HepG2 (cell line): Measurements from ENCODE around the gene TMCO4. TPM values are rescaled to one million over a fixed set of nuclear protein-coding genes. Genes with fewer than 3 reads are reported as not detected.

ENCODE experiments used
- ATAC-seq: fragments of 200-7000 bp; cut with Tn5 transposase; 3 replicates; pipeline ENCODE4 v1.9.1; 2020; ENCODE audit warnings: mild to moderate bottlenecking, moderate library complexity
- BruUV-seq: library from RNA; stranded (reverse); fragments of 400-500 nt; replicated peaks from 2 replicates; lab custom pipeline; 2021; lab: Mats Ljungman, UMichigan
- CTCF ChIA-PET: fragments of 300-600 bp; formaldehyde crosslinking; extraction: SDS; loops from one replicate; lab custom pipeline; 2021; ENCODE audit warnings: low total read pairs, inconsistent platforms, low intra/inter-chr PET ratio; lab: Yijun Ruan, JAX
- POLR2A ChIA-PET: fragments of 350-600 bp; sonication (Branson Sonifier 250); formaldehyde crosslinking; loops from one replicate; lab custom pipeline; 2020; ENCODE audit warnings: antibody characterized with exemption, inconsistent platforms; lab: Yijun Ruan, JAX
- DNase-seq: peaks from one replicate; pipeline ENCODE4 v3.0.0-alpha.2; 2015; ENCODE audit warnings: low spot score
- FAIRE-seq: peaks from 3 replicates; lab custom pipeline; 2011; peaks lifted over from hg19 to GRCh38; lab: Jason Lieb, UNC
- H2AFZ ChIP-seq: one replicate; pipeline ENCODE4 v1.6.1; 2011; ENCODE audit warnings: low read length, inconsistent platforms
- H3K27ac ChIP-seq: fragments of 300-600 bp; 3 replicates; pipeline ENCODE4 v1.8.0; 2011; ENCODE audit warnings: mixed run types, mild to moderate bottlenecking, mixed read lengths, low read length, inconsistent platforms; ENCODE audit not compliant: insufficient read depth; ENCODE audit errors: extremely low read length
- H3K27me3 ChIP-seq, 2 experiments: fragments of 200-600 bp in 1 of 2; 2 replicates in 1 of 2; 3 replicates in 1 of 2; pipeline versions ENCODE4 v1.6.0 to v1.8.0; 2011; ENCODE audit warnings: low read length in 2 of 2, mild to moderate bottlenecking in 2 of 2, moderate library complexity in 2 of 2, inconsistent platforms in 1 of 2; ENCODE audit not compliant: insufficient read depth in 2 of 2, control insufficient read depth in 1 of 2
- H3K36me3 ChIP-seq, 2 experiments: fragments of 200-600 bp in 1 of 2; replicated peaks in 1 of 2; 2 replicates in 1 of 2; 3 replicates in 1 of 2; pipeline versions ENCODE4 v1.5.1 to v1.8.0; 2011; ENCODE audit warnings: low read length in 2 of 2, inconsistent platforms in 1 of 2; ENCODE audit not compliant: insufficient read depth in 2 of 2, control insufficient read depth in 1 of 2
- H3K4me1 ChIP-seq: 2 replicates; pipeline ENCODE4 v1.5.1; 2012; ENCODE audit warnings: low read length, inconsistent platforms; ENCODE audit not compliant: insufficient read depth
- H3K4me2 ChIP-seq: 2 replicates; pipeline ENCODE4 v1.6.0; 2011; ENCODE audit warnings: low read depth, low read length, inconsistent platforms
- H3K4me3 ChIP-seq, 3 experiments: fragments of 200-600 bp in 1 of 3; sonication (generic), shearing (Covaris generic) in 1 of 3; replicated peaks in 1 of 3; 2 replicates each; pipeline ENCODE4 v1.5.1; 2011 to 2016; ENCODE audit warnings: low read length in 3 of 3, inconsistent platforms in 2 of 3, low read depth in 2 of 3, mild to moderate bottlenecking in 2 of 3, control low read depth in 1 of 3, mixed read lengths in 1 of 3; ENCODE audit not compliant: insufficient read depth in 1 of 3
- H3K79me2 ChIP-seq: one replicate; pipeline ENCODE4 v1.6.1; 2011; ENCODE audit warnings: low read length, inconsistent platforms; ENCODE audit not compliant: insufficient read depth
- H3K9ac ChIP-seq: 2 replicates; pipeline ENCODE4 v1.6.0; 2011; ENCODE audit warnings: mild to moderate bottlenecking, low read depth, low read length, inconsistent platforms; ENCODE audit not compliant: insufficient read depth
- H3K9me3 ChIP-seq: 2 replicates; pipeline ENCODE4 v1.5.1; 2012; ENCODE audit warnings: mild to moderate bottlenecking, low read length
- H4K20me1 ChIP-seq: 2 replicates; pipeline ENCODE4 v1.6.0; 2011; ENCODE audit warnings: inconsistent platforms, mild to moderate bottlenecking, low read length, moderate library complexity; ENCODE audit not compliant: insufficient read depth
- HOXA3 ChIP-seq: sonication (generic); formaldehyde crosslinking; IDR thresholded peaks from 2 replicates; pipeline ENCODE4 v1.5.0; 2020; ENCODE audit warnings: missing genetic modification reagents
- KDM1A ChIP-seq: IDR thresholded peaks from 2 replicates; pipeline ENCODE4 v1.6.1; 2016; ENCODE audit warnings: missing compliant biosample characterization
- KLF16 ChIP-seq, 2 experiments: sonication (generic) in 1 of 2; formaldehyde crosslinking in 1 of 2; IDR thresholded peaks; 2 replicates each; pipeline versions ENCODE4 v1.6.1 to v1.8.0; 2016 to 2023; ENCODE audit warnings: missing genetic modification reagents in 2 of 2, missing compliant biosample characterization in 1 of 2
- NONO ChIP-seq, 2 experiments: fragments of 450-650 bp in 1 of 2; sonication (generic) in 1 of 2; formaldehyde crosslinking in 1 of 2; IDR thresholded peaks in 1 of 2; conservative IDR thresholded peaks in 1 of 2; 2 replicates each; pipeline versions ENCODE4 v1.6.1 to v1.8.0; 2017 to 2022; ENCODE audit warnings: mild to moderate bottlenecking in 1 of 2, missing genetic modification reagents in 1 of 2, moderate library complexity in 1 of 2
- NPAS2 ChIP-seq: sonication (generic); formaldehyde crosslinking; IDR thresholded peaks from 2 replicates; pipeline ENCODE4 v1.8.0; 2022; ENCODE audit warnings: mild to moderate bottlenecking, missing genetic modification reagents, borderline replicate concordance
- PCBP2 ChIP-seq: fragments of 200-400 bp; formaldehyde crosslinking; optimal IDR thresholded peaks from 2 replicates; pipeline ENCODE3; 2018; ENCODE audit warnings: low read length, low read depth; ENCODE audit not compliant: poor library complexity, severe bottlenecking
- TMF1 ChIP-seq: sonication (generic); formaldehyde crosslinking; IDR thresholded peaks from 2 replicates; pipeline ENCODE4 v1.8.1; 2022; ENCODE audit warnings: low read depth, missing genetic modification reagents
- ZNF354B ChIP-seq: sonication (generic); formaldehyde crosslinking; IDR thresholded peaks from 2 replicates; pipeline ENCODE4 v1.8.0; 2022; ENCODE audit warnings: mild to moderate bottlenecking, missing genetic modification reagents
- ZNF564 ChIP-seq: sonication (generic); formaldehyde crosslinking; IDR thresholded peaks from 2 replicates; pipeline ENCODE4 v1.8.1; 2023; ENCODE audit warnings: mild to moderate bottlenecking, missing genetic modification reagents
- ZNF615 ChIP-seq: sonication (generic); formaldehyde crosslinking; IDR thresholded peaks from 2 replicates; pipeline ENCODE4 v1.5.0; 2020; ENCODE audit warnings: mild to moderate bottlenecking, missing genetic modification reagents, borderline replicate concordance
- ZNF703 ChIP-seq: sonication (generic); formaldehyde crosslinking; IDR thresholded peaks from 2 replicates; pipeline ENCODE4 v1.5.1; 2020; ENCODE audit warnings: missing genetic modification reagents, mild to moderate bottlenecking, moderate library complexity, borderline replicate concordance
- WGBS: methylation state at CpG from one replicate; pipeline ENCODE4 v1.1.6; 2017; ENCODE audit warnings: low lambda C conversion rate; 5-methylcytosine and 5-hydroxymethylcytosine counted together
- in situ Hi-C: cut with HindIII; loops from 2 replicates; pipeline ENCODE4 v1.10.0; 2017; ENCODE audit warnings: low pct_unique_long_range_greater_than_20kb; ENCODE audit not compliant: extremely low pct_ligation_motif_present
- intact Hi-C: fragments of 100-400 bp; cut with micrococcal nuclease; formaldehyde crosslinking; loops from one replicate; pipeline ENCODE4 v1.10.0; 2022; ENCODE audit not compliant: unreplicated experiment
- polyA plus RNA-seq, 8 experiments: library from polyadenylated mRNA; depleted of rRNA in 3 of 8; stranded (reverse) in 7 of 8; unstranded in 1 of 8; fragments of >200 nt; fragmentation: Illumina TruSeq in 4 of 8; extraction: Trizol in 4 of 8; gene quantifications; 2 replicates each; pipeline versions ENCODE4 v1.2.1 to v1.2.3, GENCODE V29; 2011 to 2016; ENCODE audit warnings: low read depth in 4 of 8, missing spikeins in 1 of 8, mixed read lengths in 1 of 8; ENCODE audit not compliant: insufficient read depth in 1 of 8
- total RNA-seq, 5 experiments: library from RNA; depleted of rRNA; stranded (reverse); fragments of >200 nt; fragmentation: Illumina TruSeq; extraction: Trizol; gene quantifications; 2 replicates each; pipeline ENCODE4 v1.2.3, GENCODE V29; 2016; ENCODE audit warnings: low read depth in 1 of 5
- TF ChIP-seq, protein P1 (sequence below): sonication (generic); formaldehyde crosslinking; IDR thresholded peaks from 2 replicates; pipeline ENCODE4 v1.8.1; 2023; ENCODE audit warnings: mild to moderate bottlenecking, inconsistent platforms, moderate library complexity, missing genetic modification reagents, borderline replicate concordance
- TF ChIP-seq, protein P2 (sequence below): IDR thresholded peaks from 2 replicates; pipeline ENCODE4 v1.6.1; 2018; ENCODE audit warnings: missing genetic modification reagents
- TF ChIP-seq, protein P3 (sequence below): sonication (generic); formaldehyde crosslinking; IDR thresholded peaks from 2 replicates; pipeline ENCODE4 v1.4.0; 2020; ENCODE audit warnings: mild to moderate bottlenecking, missing genetic modification reagents
- TF ChIP-seq, protein P4 (sequence below): sonication (generic); formaldehyde crosslinking; IDR thresholded peaks from 2 replicates; pipeline ENCODE4 v1.9.0; 2021; ENCODE audit warnings: missing genetic modification reagents, borderline replicate concordance

Gene TMCO4
- total and polyA plus RNA-seq, 2 of the 13 experiments (the other 11 are each of a cell fraction or from before 2014, with no cell fraction given) = 2.1 to 4.1 TPM

DNA sequence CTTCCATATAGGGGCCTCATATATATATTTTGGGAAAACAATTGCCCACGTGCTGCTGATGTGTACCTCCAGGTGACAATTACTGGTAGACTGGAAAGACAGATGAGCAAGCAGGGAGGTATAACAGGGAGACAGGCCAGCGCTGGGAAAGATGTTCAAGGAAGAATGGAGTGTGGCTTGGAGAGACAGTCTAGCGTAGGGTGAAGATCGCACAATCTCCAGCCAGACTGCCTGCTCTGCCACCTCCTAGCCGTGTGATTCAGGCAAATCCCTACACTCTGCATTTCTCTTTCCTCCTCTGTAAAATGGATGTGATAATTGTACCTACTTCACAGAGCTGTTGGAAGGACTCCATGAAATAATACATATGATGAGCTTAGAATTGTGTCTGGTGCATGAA is 66.1 kb downstream of the TMCO4 start (continued):
- TF ChIP-seq ZNF354B (no peak), TMF1 (no peak)
- TF ChIP-seq, all 625 proteins: peak for 0

DNA sequence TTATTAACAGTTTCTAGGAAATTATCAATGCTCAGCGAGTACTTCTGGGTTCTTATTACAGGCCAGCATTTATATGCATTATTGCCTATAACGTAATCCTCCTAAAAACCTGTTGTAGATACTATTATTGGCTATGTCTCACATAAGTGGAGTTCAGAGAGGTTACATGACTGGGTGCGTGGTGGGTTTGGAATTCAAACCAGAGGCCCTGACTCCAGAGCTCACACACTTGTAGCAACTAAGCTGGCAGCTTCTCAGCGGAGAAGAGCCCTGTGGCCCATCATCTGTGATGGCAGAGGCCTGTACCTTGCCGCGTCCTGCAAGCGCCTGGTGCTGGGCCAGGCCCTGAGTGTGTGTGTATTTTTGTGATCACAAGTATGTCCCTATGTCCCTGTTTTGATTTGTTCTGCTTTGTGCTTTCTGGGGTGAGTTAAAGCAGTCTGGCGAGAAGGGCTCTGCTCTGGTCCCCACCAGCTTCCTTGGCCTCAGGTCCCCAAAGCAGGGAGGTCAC is 68.3 kb downstream of the TMCO4 start:
- Histone ChIP-seq H3K4me2 (no peak overlapping the region), H4K20me1 (no peaks in the 10 kb centered on the region), H3K4me1 (no peaks in the 10 kb centered on the region), H3K79me2 (no peaks in the 10 kb centered on the region), H3K4me3 (no peak overlapping the region), H3K27me3 (no peaks in the 10 kb centered on the region), H3K27ac (no peak overlapping the region), H3K9me3 (peaks cover 4% of the 10 kb centered on the region; the same call in 1 of the 2 replicates), H3K9ac (no peak overlapping the region), H2AFZ (no peak overlapping the region), H3K36me3 (no peaks in the 10 kb centered on the region)
- WGBS = 94% methylated on average over 7 of the region's 8 CpGs
- ChIA-PET POLR2A (no interaction called here), CTCF (no interaction called here)
- DNase-seq (no peak), FAIRE-seq (no peak), ATAC-seq (no peak)
- no TSS peak for BruUV-seq
- intact Hi-C loops = no loop called here
- in situ Hi-C loops = no loop called here
- TF ChIP-seq HOXA3 (CRISPR knock-in tag) (no peak), PCBP2 (no peak), NPAS2 (no peak), KLF16 (CRISPR knock-in tag; IDR thresholded peaks at IDR 0.05) (no peak), NONO (IDR thresholded peaks at IDR 0.05) (no peak), NONO (CRISPR knock-in tag; conservative IDR thresholded peaks at IDR 0.05) (no peak), ZNF703 (CRISPR knock-in tag) (no peak), ZNF615 (no peak), ZNF564 (no peak), KDM1A (CRISPR knock-in tag) (no peak)
- TF ChIP-seq, protein P1, sequence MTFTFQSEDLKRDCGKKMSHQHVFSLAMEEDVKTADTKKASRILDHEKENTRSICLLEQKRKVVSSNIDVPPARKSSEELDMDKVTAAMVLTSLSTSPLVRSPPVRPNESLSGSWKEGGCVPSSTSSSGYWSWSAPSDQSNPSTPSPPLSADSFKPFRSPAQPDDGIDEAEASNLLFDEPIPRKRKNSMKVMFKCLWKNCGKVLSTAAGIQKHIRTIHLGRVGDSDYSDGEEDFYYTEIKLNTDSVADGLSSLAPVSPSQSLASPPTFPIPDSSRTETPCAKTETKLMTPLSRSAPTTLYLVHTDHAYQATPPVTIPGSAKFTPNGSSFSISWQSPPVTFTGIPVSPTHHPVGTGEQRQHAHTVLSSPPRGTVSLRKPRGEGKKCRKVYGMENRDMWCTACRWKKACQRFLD (CRISPR knock-in tag) = no peak
- TF ChIP-seq, protein P2, sequence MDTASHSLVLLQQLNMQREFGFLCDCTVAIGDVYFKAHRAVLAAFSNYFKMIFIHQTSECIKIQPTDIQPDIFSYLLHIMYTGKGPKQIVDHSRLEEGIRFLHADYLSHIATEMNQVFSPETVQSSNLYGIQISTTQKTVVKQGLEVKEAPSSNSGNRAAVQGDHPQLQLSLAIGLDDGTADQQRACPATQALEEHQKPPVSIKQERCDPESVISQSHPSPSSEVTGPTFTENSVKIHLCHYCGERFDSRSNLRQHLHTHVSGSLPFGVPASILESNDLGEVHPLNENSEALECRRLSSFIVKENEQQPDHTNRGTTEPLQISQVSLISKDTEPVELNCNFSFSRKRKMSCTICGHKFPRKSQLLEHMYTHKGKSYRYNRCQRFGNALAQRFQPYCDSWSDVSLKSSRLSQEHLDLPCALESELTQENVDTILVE (CRISPR knock-in tag) = no peak
- TF ChIP-seq, protein P3, sequence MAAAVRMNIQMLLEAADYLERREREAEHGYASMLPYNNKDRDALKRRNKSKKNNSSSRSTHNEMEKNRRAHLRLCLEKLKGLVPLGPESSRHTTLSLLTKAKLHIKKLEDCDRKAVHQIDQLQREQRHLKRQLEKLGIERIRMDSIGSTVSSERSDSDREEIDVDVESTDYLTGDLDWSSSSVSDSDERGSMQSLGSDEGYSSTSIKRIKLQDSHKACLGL (CRISPR knock-in tag) = no peak
- TF ChIP-seq, protein P4, sequence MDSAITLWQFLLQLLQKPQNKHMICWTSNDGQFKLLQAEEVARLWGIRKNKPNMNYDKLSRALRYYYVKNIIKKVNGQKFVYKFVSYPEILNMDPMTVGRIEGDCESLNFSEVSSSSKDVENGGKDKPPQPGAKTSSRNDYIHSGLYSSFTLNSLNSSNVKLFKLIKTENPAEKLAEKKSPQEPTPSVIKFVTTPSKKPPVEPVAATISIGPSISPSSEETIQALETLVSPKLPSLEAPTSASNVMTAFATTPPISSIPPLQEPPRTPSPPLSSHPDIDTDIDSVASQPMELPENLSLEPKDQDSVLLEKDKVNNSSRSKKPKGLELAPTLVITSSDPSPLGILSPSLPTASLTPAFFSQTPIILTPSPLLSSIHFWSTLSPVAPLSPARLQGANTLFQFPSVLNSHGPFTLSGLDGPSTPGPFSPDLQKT = no peak
